ENCODE measurements around the gene LRP1B.
A peak's percentile ranks its signal among the peaks of the same experiment; 100 is the strongest.

The LRP1B gene

GRCh38 chr2:141392517-141393213 is 738.2 kb downstream of the LRP1B start:
- no peak for DNase-seq

DNA sequence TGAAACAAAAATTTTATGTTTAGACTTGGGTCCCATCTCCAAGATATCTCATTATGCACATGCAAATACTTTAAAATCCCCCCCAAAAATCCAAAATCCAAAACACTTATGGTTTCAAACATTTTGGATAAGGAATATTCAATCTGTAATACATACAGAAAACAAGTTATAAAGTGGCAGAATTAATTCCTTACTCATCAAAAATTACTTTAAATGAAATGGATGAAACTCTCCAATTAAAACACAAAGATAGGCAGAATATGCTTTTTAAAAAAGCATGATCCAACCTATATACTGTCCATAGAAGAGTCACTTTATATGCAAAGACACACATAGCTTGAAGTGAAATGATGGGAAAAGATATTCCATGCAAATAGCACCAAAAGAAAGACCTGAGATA is 744.6 kb downstream of the LRP1B start:
- DNase-seq: no peak

DNA sequence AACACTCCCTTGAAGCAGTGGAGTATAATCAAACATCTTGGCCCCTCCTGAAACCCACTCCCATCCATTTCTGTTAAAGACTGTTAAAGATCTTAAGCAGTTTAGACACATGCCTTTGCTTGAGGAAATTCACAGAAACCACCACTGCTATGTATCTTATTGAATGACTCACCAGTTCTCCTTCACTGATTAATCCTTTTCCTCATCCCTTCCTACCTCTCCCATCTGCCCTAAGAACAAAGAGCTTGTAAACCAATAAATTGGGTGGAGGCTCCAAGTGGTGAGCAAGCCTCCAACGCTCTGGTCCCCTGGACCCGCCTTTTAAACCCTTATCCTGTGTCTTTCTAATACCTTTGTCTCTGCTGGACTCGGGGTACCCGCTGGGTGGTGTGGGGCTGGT is 746.1 kb downstream of the LRP1B start:
- no peak for DNase-seq

GRCh38 chr2:141381946-141382345 is 748.9 kb downstream of the LRP1B start:
- no peak for DNase-seq

DNA sequence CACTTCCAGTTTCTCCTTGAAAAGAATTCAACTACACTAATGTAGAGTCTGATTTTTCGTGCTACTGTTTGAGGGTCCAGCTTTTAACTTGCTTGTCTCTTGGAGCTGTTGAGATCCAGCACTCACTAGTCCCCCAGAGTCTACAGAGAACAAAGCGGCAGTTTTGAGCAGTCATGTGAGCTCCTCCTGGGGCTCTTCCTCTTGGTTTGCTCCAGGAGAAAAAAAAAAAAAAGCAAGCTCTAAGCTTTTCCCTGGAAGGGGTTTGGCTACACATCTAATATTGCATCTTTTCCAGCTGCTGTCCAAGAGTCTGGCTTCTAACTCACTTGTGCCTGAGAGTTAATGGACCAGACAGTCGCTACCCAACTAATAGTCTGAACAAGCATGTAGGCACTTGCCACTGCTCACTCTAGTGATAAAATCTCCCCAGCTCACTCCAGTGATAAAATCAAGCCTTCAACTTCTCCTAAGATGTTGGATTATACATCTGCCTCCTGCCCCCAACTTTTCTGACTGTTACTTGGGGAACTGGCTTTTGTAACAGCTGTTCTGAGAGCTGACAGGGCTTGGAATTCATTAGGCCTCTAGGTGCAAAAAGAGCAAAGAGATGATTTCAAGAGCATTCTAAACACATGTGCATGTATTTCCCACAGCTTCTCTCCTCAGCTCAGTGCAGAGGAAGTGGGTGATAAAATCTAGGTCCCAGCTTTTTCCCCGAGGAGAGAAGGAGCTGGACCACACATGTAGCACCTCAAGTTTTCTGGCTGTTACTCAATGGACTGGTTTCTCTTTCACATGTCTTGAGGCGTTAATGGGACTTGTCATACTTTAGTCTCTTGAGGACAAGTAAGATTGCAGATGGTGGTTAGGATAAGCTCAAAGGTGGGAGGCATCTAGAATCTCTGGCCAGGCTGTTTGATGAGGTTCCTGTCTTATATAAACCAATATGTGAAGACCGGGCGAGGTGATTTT is 750.5 kb downstream of the LRP1B start:
- DNase-seq: no peak

DNA sequence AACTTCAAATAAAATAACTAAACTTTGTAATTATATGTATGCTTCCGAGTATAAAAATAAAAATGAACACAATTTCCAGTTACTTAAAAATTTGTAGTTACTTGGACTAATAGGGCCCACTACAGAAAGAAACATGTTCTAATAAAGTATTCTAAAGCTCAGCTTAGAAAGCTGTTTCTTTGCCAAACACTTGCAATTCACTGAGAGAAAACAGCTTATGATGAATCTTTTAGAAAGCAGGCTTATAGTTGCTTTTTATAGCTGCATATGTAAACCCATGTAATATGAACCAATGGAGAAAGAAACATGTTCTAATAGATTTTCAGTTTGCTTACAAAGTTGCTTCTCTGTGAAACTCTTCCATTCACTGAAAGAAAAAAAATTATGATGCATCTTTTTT is 766.0 kb downstream of the LRP1B start:
- no peak for DNase-seq

GRCh38 chr2:141362311-141362710 is 768.5 kb downstream of the LRP1B start:
- DNase-seq: no peak

DNA sequence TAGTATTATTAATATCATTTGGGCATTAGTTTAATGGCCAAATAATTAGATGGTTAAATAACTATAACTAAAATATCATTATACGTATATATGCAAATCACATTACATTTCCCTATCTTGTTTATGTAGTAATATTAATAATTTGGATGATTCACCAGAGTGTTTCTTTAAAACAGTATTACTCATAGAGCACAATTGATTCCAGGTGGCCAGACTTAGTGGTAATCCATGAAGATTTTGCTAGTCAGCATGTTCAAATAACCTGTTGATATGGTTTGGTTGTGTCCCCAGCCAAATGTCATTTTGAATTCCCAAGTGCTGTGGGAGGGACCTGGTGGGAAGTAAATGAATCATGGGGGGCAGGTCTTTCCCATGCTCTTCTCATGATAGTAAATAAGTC is 782.3 kb downstream of the LRP1B start:
- no peak for DNase-seq

GRCh38 chr2:141341444-141341843 is 789.4 kb downstream of the LRP1B start:
- no peak for DNase-seq

GRCh38 chr2:141331127-141331526 is 799.7 kb downstream of the LRP1B start:
- DNase-seq: peak; percentile 76 to 82

GRCh38 chr2:141329964-141330363 is 800.9 kb downstream of the LRP1B start:
- DNase-seq: no peak

DNA sequence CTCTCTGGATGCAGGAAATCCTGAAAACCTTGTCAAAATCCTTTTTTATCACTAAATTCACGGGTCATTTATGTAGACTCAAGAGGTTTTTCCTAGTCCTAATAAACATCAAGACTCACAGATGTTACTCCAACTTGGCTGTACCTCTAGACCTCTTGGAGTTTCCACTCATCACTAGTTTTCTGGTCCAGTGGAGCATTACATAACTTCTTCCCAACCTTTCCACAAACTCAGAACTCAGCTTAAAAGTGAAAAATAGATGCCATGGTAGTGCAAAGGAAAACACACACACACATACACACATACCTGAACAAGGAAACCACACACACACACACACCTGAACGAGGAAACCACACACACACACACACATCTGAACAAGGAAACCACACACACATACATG is 807.2 kb downstream of the LRP1B start:
- DNase-seq: no peak

- DNase-seq: no peak
These were observed 812.8 kb downstream of the LRP1B start for GRCh38 chr2:141317986-141318385.

DNA sequence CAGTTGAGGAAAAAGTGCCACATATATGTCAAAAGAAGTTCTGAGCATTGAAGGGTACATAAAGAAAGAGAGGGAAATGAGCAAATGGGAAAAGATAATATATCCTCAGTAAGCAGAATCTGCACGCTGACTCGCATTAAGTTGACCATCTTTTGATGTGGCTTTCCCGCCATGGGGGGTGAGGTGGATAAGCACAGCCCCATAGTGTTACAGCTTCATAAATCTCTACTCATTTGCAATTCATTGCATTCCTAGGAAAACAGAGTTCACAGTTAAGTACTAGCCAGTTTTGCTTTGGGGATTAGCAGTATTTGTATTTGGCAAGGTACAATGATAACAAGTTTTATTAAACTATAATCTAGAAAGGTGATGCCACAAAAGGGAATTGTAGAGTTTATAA is 814.2 kb downstream of the LRP1B start:
- no peak for DNase-seq

GRCh38 chr2:141316103-141316502 is 814.7 kb downstream of the LRP1B start:
- DNase-seq: no peak

- no peak for DNase-seq
These were observed 816.8 kb downstream of the LRP1B start for GRCh38 chr2:141313972-141314371.

GRCh38 chr2:141311430-141311829 is 819.4 kb downstream of the LRP1B start:
- DNase-seq: no peak

DNA sequence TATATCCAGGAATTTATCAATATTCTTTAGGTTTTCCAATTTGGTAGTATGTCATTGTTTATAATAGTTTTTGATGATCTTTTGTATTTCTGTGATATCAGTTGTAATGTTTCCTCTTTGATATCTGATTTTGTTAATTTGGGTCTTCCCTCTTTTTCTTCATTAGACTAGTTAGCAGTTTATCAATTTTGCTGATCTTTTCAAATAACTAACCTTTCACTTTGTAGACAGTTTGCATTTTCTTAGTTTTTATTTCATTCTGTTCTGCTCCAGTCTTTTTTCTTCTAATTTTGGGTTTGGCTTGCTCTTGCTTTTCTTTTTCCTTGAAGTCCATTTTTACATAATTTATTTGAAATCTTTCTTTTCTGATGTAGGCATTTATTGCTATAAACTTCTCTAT is 824.4 kb downstream of the LRP1B start:
- DNase-seq: no peak

DNA sequence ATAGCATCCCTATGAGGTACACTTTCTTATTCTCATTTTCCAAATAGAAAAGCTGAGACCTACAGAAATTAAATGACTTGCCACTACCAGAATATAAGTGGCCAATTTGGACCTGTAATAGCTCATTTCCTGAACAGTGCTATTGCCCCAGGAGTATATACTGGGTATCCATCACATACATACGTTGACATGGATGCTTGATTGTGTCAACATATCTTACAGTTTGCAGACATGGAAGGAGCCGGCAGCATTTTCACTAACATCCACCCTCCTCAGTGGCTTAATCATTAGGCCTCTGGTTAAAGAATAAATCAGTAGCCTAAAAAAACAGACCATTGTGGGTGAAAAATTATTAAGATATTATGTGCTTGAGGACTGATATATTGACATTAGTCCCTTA is 829.3 kb downstream of the LRP1B start:
- DNase-seq: no peak

DNA sequence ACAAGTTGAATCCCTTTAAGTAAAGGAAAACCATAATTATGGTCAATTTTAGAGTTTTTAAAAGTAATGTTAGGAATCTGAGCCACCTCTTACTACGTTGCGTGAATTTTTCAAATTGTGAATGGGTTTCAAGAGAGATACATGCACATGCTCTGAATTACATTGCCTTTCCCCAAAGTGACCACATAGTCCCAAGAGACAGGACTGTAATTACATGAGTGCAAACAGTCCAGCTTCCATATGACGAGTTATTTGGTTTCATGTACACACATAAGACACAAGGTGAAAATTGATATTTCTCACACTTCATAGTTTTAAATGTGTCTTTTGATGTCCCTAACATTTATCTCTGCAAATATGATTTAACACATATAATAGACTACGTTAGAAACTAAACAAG is 850.8 kb downstream of the LRP1B start:
- no peak for DNase-seq

DNA sequence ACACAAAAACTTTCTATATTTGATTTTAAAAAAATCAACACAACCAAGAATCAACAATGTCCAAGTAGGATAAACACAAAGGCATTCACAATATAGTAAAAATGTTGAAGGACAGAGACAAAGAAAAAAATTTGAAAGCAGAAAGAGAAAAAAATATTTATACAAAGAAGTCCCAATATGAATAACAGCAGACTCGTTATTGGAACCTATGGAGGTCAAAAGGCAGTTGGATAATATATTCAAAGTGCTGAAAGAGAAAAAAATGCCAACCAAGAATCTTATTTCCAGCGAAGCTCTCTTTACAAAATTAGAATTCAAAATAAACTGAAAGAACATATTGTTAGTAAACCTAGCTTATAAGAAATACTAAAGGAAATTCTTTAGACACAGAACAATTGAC is 859.5 kb downstream of the LRP1B start:
- peak; percentile 39 to 62 for DNase-seq

DNA sequence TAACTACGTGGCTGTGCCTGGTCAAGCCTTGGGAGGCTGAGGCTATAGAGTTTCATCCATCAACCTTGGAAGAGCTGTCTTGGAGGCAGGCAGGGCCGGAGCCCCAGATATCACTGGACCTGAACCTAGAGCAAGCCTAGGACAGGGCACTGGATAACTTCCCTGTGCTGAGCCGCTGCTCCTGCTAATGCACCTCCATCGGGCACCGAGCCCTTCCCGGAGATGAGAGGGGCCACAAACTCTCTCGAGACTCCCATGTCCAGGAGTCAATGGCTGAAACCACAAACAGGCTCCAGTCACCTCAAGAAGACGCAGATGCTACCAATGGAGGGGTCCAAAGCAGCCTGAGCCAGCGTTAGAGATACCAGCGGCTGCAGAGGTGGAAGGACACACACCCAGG is 866.0 kb downstream of the LRP1B start:
- DNase-seq: no peak

DNA sequence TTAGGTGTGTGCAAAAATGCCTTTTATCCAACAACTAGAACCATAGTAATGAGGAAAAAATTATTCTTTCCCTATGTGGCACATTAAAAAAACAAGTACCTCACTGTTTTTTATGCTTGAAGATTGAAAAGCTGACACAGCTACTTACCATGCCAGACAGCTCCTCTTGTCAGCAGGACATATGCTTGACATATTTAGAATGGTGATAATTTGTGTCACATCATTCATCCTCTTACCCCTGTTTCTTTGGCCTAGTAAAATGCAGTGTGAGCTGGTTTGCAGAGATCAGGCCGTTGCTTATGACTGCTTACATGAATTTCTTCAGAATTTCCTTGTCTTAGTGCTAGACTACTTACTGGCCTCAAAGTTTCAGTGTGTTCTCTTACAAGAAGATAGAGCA is 869.9 kb downstream of the LRP1B start:
- DNase-seq: no peak

DNA sequence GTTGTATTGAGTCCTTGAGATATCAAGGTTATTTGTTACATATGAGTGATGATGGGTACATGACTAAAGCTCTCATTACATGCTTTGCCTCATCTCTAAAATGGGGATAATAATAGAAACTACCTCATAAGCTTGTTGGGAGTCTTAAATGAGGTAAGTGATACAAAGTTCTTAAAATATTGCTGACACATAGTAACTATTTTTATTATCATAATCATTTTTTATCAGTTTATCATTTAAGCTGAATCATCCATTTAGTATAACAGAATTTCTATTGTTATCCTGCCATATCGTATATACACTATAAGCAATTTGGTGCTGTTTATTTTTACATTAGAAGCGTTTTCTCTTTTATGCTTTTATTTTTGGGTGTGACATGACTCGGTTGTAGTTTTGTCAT is 871.1 kb downstream of the LRP1B start:
- DNase-seq: no peak

All from Kasumi-1 (cell line).